MM.1S (cell line): ENCODE data around the gene MKKS.

Source experiments
- DNase-seq: peaks from one replicate; pipeline ENCODE4 v3.0.0-alpha.2; 2015
- H2AFZ ChIP-seq: fragments of 300-600 bp; sonication (generic); 2 replicates; pipeline ENCODE4 v1.6.0; 2016; ENCODE audit warnings: antibody characterized with exemption, low read length
- H3F3A ChIP-seq: fragments of 300-600 bp; sonication (generic); 2 replicates; pipeline ENCODE4 v1.6.1; 2016; ENCODE audit warnings: mild to moderate bottlenecking, antibody characterized with exemption, low read length, moderate library complexity, mixed read lengths; ENCODE audit not compliant: insufficient read depth
- H3K27ac ChIP-seq: fragments of 300-600 bp; sonication (generic); 2 replicates; pipeline ENCODE4 v1.5.1; 2016; ENCODE audit warnings: mild to moderate bottlenecking, low read length
- H3K27me3 ChIP-seq: fragments of 300-600 bp; sonication (generic); replicated peaks from 2 replicates; pipeline ENCODE4 v1.6.0; 2016; ENCODE audit warnings: low read length; ENCODE audit not compliant: insufficient read depth
- H3K36me3 ChIP-seq: fragments of 300-600 bp; sonication (generic); replicated peaks from 2 replicates; pipeline ENCODE4 v1.6.1; 2016; ENCODE audit warnings: mild to moderate bottlenecking, low read length, mixed read lengths; ENCODE audit not compliant: insufficient read depth
- H3K4me1 ChIP-seq: fragments of 300-600 bp; sonication (generic); 2 replicates; pipeline ENCODE4 v1.6.1; 2016; ENCODE audit warnings: low read length, mixed read lengths
- H3K4me2 ChIP-seq: fragments of 300-600 bp; sonication (generic); 2 replicates; pipeline ENCODE4 v1.6.0; 2016; ENCODE audit warnings: low read depth, low read length
- H3K4me3 ChIP-seq: fragments of 300-600 bp; sonication (generic); 2 replicates; pipeline ENCODE4 v1.5.1; 2016; ENCODE audit warnings: low read length, mixed read lengths
- H3K79me2 ChIP-seq: fragments of 300-600 bp; sonication (generic); 2 replicates; pipeline ENCODE4 v1.6.1; 2016; ENCODE audit warnings: mixed run types, low read length, mixed read lengths
- H3K9ac ChIP-seq: fragments of 300-600 bp; sonication (generic); 2 replicates; pipeline ENCODE4 v1.6.1; 2016; ENCODE audit warnings: low read length, mixed read lengths
- H3K9me2 ChIP-seq: fragments of 300-600 bp; sonication (generic); replicated peaks from 2 replicates; pipeline ENCODE4 v1.6.1; 2016; ENCODE audit warnings: mild to moderate bottlenecking, low read length, mixed read lengths; ENCODE audit not compliant: insufficient read depth
- H3K9me3 ChIP-seq: fragments of 300-600 bp; sonication (generic); replicated peaks from 2 replicates; pipeline ENCODE4 v1.6.1; 2016; ENCODE audit warnings: mild to moderate bottlenecking, low read length, mixed read lengths; ENCODE audit not compliant: insufficient read depth
- H4K20me1 ChIP-seq: fragments of 300-600 bp; sonication (generic); 2 replicates; pipeline ENCODE4 v1.6.1; 2016; ENCODE audit warnings: mild to moderate bottlenecking, low read length, moderate library complexity, mixed read lengths; ENCODE audit not compliant: insufficient read depth
- CTCF ChIP-seq: fragments of 300-600 bp; sonication (generic); IDR thresholded peaks from 2 replicates; pipeline ENCODE4 v1.5.1; 2016; ENCODE audit warnings: antibody characterized with exemption, low read length, mixed read lengths
- EZH2 ChIP-seq: fragments of 300-600 bp; sonication (generic); optimal IDR thresholded peaks from 2 replicates; pipeline ENCODE3; 2017; ENCODE audit warnings: low read depth, mild to moderate bottlenecking, antibody characterized with exemption, low read length, mixed read lengths
- EZH2phosphoT487 ChIP-seq: fragments of 300-600 bp; sonication (generic); IDR thresholded peaks from 2 replicates; pipeline ENCODE4 v1.6.1; 2018; ENCODE audit warnings: antibody characterized with exemption, low read length

Gene MKKS

GRCh38 chr20:10447028-10447427 is 13.0 kb upstream of the MKKS start:
- no peaks in the 10 kb centered on the region for H3K9me3 ChIP-seq
- H3F3A ChIP-seq = peaks cover 12% of the 10 kb centered on the region
- no peaks in the 10 kb centered on the region for H3K9me2 ChIP-seq
- H3K36me3 ChIP-seq = no peaks in the 10 kb centered on the region
- DNase-seq = peak; percentile 88
- no peaks in the 10 kb centered on the region for H4K20me1 ChIP-seq
- H3K9ac ChIP-seq = peak overlapping the region; percentile 23; the same call in 1 of the 2 replicates
- H3K27ac ChIP-seq = peak overlapping the region; percentile 70
- TF ChIP-seq EZH2 (no peak), EZH2phosphoT487 (no peak), CTCF (no peak; the same call in 1 of the 2 replicates)
- peaks cover 9% of the 10 kb centered on the region; the same call in 1 of the 2 replicates for H3K4me1 ChIP-seq
- H3K4me3 ChIP-seq = peak overlapping the region; percentile 30
- no peaks in the 10 kb centered on the region for H3K27me3 ChIP-seq
- peaks cover 3% of the 10 kb centered on the region; the same call in 1 of the 2 replicates for H3K79me2 ChIP-seq
- peak overlapping the region; percentile 42; the same call in 1 of the 2 replicates for H2AFZ ChIP-seq
- peak overlapping the region; percentile 71 for H3K4me2 ChIP-seq

- no peaks in the 10 kb centered on the region for H3K9me2 ChIP-seq
- H3F3A ChIP-seq = peaks cover 12% of the 10 kb centered on the region
- H3K27ac ChIP-seq = no peak overlapping the region
- H3K4me1 ChIP-seq = peaks cover 9% of the 10 kb centered on the region; the same call in 1 of the 2 replicates
- no peak overlapping the region for H2AFZ ChIP-seq
- peaks cover 3% of the 10 kb centered on the region; the same call in 1 of the 2 replicates for H3K79me2 ChIP-seq
- no peak for DNase-seq
- no peak overlapping the region for H3K9ac ChIP-seq
- no peaks in the 10 kb centered on the region for H4K20me1 ChIP-seq
- no peaks in the 10 kb centered on the region for H3K27me3 ChIP-seq
- H3K36me3 ChIP-seq = no peaks in the 10 kb centered on the region
- H3K4me2 ChIP-seq = no peak overlapping the region
- TF ChIP-seq CTCF (no peak), EZH2phosphoT487 (no peak), EZH2 (no peak)
- no peaks in the 10 kb centered on the region for H3K9me3 ChIP-seq
- no peak overlapping the region for H3K4me3 ChIP-seq
Measured at GRCh38 chr20:10445758-10446157, 11.7 kb upstream of the MKKS start.

- H3K4me3 ChIP-seq = no peak overlapping the region
- no peak overlapping the region for H3K9ac ChIP-seq
- H3K79me2 ChIP-seq = peaks cover 7% of the 10 kb centered on the region; the same call in 1 of the 2 replicates
- no peaks in the 10 kb centered on the region for H3K27me3 ChIP-seq
- no peak overlapping the region for H3K27ac ChIP-seq
- TF ChIP-seq CTCF (no peak), EZH2phosphoT487 (no peak), EZH2 (no peak)
- no peaks in the 10 kb centered on the region for H3K9me3 ChIP-seq
- H2AFZ ChIP-seq = no peak overlapping the region
- H3K36me3 ChIP-seq = no peaks in the 10 kb centered on the region
- H4K20me1 ChIP-seq = no peaks in the 10 kb centered on the region
- peaks cover 12% of the 10 kb centered on the region for H3F3A ChIP-seq
- DNase-seq = no peak
- H3K4me1 ChIP-seq = peaks cover 9% of the 10 kb centered on the region; the same call in 1 of the 2 replicates
- H3K9me2 ChIP-seq = no peaks in the 10 kb centered on the region
- no peak overlapping the region for H3K4me2 ChIP-seq
Measured at GRCh38 chr20:10443936-10444335, 9.9 kb upstream of the MKKS start.
